Dedifferentiated amniotic fluid mesenchymal stem cell (primary cell): ENCODE data around the gene DISP2.

Experiments
- DNase-seq: peaks from one replicate; pipeline ENCODE4 v3.0.0-alpha.2; 2016; ENCODE audit errors: extremely low spot score

DISP2 gene

DNA sequence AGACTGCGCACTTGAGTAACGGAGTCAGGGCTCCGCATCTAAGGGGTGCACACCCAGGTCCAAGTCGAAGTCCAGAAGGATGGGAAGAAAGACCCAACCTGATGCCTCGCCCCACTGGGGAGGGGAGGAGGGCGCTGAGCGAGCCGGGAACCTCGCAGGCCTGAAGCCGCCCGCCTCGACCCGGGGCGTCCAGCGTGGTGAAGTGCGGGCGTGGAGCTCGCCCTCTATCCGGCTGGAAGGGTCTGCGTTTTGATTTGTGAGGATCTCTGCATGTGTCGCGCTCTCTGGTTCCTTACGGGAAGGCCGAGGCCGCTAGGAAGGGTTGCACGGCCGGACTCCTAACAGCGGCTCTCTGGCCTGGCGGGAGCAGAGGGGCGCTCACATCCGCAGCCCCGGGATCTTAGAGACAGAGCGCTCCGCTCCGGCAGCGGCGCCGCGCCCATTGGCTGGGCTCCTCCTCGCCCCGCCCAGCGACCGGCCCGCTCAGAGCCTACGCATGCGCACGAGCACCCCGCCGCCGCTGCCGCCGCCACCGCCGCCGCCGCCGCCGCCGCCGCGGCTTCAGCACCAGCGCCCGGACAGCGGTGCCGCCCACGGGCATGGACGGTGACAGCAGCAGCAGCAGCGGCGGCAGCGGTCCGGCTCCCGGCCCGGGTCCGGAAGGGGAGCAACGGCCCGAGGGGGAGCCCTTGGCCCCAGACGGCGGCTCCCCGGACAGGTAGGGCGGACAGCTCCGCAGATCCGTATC, at the start of gene DISP2:
TSS of gene DISP2 (plus strand) at position 497 of the 748 bp plus-strand sequence. CDS start at position 600, 103 bp downstream.
- peak; percentile 70 for DNase-seq

DNA sequence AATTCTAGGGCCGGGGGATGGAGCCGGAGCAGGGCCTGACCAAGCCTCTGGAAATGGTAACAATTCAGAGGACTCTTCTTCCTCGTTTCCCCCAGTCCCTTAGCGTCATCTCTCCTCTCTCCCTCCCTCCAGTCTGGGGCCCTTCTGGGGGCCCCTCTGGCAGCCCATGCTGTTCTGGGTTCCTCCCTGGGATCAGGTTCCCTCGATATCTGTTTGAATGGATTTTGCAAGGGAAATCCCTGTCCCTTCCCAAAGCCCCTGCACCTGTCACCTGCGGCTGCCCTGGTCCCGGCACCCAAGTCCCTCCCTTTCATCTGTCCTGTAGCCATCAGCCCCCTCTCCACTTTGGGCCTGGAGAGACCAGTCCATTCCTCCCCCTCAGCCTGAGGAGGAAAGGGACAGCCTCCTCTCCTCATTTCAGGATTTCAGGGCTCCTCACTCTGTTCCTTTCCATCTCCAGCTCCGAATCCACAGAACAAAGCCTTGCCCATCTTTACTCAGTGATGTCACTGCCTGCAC, 48.6 kb upstream of the DISP2 start:
- no peak for DNase-seq

DNA sequence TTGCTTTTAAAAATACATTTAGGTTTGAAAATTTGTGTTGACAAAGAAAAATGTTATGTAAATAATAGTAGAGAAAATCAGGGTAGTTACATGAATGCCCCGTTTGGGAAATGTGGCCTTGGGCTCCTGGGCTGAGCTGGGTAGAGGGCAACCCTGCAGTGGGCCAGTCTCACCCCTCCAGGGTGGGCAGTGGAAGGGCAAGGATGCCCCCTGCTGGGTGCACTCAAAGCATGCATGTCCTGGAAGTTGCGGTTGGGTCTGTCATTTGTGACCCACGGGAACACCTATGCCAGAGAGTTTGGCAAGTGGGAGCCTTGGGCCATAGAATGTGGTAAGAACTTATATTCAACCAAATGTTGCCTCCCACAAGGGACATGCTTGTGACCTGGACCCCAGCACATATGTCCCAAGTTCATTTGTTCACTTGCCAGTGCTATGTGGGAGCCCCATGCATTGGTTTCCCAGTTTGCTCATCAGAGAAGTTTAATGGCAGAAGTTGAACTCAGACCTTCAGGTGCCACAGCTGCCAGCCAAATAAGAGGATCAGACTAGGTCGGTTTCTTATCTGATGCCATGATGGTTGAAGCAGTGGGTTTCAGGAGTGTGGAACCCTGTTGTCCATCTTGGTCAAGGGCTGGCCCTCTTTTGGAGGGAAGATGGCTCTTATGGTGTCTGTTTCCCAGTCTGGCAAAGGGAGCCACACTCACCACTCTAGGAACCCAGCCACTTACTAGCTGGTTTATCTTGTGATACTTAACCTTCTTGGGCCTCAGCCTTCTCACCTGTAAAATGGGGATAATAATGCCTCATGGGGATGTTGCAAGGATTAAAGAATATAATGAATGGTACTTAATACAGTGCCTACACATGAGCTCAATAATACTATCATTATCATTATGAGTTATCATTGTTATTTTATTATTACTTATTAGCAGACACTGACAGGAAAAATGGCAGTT, 47.7 kb upstream of the DISP2 start:
- DNase-seq, result no peak

DNA sequence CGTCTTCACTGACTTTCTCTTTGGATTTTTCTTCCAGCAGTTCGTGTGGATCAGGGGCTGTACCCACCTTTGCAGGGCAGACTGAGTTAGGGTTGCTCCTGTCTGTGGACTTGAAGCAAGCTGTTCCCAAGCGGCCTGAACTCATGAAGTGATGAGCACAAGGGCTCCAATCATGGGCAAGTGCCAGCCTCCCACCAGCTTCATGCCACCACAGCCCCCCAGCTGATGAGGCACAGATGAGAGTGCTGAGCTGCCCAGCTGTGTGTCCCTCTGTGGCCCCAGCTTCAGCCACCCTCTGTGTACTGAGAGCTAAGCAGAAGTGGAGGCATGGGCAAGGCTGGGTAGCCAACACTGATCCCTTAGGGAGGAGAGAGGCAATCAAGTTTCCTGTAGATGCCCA, 47.0 kb upstream of the DISP2 start:
- no peak for DNase-seq

- no peak for DNase-seq
Observed at GRCh38 chr15:40312370-40313158, 45.5 kb upstream of the DISP2 start.

DNA sequence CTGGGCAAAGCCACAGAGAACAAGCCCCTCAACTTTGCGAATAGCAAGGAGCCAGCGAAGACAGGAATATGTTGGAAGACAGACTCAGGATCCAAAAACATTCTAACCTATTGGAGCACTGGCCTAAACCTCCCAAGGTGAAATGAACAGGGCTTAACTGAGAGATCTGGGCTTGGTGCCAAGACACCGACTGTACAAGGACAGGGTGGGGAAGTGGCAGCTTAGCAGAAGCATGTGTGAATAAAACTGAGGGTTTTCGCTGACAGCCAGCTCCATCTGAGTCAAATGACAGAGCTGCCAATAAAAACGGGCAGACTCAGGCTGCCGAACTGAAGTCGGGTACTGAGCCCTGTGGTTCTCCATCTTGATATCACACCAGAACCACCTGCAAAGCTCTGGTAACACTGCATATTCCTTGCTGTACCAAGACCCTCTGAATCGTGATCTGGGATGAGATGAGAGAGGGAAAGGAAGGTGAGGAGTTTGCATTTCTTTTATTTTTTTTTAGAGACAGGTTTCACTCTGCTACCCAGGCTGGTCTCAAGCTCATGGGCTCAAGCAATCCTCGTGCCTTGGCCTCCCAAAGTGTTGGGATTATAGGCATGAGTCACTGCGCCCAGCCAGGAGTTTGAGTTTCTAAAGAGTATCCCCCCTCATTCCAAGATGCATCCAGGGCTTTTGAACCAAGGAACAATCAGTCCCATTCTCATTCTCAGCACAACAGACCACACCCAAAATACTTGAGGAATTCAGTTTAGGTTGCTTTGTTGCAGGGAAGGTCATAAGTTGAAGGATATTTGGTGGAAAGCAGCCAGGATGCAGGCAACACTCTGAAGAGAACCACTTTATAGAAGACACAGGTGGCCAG, 44.3 kb upstream of the DISP2 start:
- no peak for DNase-seq

- no peak for DNase-seq
Observed at GRCh38 chr15:40314723-40315276, 43.2 kb upstream of the DISP2 start.

DNA sequence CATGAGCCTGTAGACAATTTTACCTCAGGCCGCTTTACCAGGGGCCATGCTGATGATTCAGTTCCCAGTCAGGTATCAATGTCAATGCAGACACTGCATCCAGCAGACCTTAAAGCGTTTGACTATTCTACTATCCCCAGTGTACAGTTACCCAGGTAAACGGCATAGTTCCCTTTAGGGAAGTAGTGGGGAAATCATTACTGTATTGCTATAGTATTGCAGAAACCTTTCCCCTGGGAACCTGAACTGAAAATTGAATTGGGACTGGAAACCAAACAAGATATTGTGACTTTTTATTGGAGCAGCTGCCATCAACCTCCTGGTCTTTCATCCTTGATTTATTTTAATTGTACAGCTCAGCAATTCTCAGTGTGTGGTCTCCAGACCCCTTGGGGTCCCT, 41.1 kb upstream of the DISP2 start:
- DNase-seq, result no peak

- no peak for DNase-seq
Observed at GRCh38 chr15:40317580-40317979, 40.4 kb upstream of the DISP2 start.

DNA sequence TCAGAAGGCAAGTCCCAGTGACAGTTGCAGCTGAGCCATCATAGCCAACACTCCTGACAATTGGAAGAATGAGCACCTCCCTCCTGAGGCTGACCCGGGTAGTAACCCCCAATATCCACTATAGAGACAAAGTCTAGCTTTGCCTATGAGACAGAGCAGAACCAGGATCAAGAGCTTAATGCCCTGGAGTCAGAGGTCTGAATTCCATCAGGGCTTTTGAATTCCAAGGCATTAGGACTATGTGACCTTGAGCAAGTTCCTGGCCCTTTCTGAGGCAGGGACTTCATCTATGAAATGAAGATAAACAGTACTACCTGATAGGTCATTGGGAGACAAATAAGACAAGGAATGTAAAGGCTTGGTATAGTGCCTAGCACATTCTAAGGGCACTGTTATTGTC, 37.6 kb upstream of the DISP2 start:
- no peak for DNase-seq

GRCh38 chr15:40320931-40321371, 37.1 kb upstream of the DISP2 start:
- DNase-seq, result peak; percentile 80

DNA sequence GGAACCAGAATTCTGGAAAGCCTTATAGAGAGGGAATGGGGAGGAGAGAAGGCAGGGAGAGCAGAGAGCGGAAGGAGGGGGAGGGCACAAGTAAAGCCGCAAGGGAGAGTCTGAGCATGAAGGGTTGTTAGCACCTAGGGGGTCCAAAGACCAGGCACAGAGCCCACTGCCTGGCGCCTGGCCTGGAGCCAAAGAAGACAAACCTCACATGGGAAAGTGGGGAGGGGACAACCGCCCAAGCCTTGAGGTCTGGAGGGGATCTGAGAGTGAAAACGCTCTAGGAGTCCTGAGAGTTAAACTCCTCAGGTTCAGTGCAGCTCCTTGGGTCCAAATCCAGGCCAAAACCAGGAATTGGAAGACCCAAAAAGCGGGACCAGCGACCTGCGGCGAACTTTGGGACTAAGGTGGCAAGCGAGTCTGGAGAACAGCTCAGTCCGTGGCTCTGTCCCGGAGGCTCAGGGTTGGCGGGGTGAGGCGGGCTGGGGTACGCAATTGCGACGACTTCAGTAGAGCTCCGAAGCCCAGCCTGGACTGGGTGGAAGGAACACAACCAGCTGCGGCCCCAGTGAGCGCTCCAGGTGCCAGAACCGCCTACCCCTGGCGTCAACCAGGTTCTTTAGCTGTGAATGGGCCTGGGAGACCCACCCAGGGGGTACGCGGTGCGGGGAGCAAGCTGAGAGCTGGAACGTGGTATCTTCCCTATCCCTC, 35.3 kb upstream of the DISP2 start:
- DNase-seq, result no peak

DNA sequence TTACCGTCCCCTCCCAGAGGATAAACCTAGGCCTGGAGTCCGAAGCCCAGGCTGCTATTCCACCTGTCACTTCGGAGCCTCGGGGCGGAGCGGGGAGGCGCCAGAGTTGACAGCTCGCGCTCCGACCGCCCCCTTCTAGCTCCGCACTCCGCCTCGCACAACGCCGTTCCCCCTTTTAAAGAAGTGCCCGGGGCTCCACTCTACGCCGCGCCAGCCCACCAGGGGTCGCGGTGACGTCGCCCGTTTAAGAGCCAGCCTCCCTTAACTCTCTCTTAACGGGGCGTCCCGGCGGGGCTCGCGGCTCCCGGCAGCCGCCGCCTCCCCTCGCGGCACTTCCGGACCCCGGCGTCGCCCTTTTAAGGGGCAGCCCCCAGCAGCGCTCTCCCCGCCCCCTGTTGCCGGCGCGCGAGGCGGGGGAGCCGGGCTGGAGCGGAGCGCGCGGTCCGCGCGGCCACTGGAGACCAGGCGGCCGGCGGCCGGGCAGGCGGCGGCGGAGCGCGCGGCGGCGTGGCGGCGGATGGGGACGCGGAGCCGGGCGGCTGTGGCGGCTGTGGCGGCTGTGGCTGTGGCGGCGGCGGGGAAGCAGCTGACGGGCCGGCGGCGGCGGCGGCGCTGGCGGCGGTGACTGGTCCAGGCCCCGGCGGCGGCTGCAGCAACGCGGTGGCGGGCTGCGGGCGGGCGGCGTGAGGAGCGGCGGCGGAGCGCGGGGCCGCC, 34.6 kb upstream of the DISP2 start, which contains the start of gene INAFM2:
TSS of gene INAFM2 (plus strand) at position 454 of the 714 bp plus-strand sequence. CDS start 364 bp downstream, outside the sequence.
- DNase-seq, result peak; percentile 63

DNA sequence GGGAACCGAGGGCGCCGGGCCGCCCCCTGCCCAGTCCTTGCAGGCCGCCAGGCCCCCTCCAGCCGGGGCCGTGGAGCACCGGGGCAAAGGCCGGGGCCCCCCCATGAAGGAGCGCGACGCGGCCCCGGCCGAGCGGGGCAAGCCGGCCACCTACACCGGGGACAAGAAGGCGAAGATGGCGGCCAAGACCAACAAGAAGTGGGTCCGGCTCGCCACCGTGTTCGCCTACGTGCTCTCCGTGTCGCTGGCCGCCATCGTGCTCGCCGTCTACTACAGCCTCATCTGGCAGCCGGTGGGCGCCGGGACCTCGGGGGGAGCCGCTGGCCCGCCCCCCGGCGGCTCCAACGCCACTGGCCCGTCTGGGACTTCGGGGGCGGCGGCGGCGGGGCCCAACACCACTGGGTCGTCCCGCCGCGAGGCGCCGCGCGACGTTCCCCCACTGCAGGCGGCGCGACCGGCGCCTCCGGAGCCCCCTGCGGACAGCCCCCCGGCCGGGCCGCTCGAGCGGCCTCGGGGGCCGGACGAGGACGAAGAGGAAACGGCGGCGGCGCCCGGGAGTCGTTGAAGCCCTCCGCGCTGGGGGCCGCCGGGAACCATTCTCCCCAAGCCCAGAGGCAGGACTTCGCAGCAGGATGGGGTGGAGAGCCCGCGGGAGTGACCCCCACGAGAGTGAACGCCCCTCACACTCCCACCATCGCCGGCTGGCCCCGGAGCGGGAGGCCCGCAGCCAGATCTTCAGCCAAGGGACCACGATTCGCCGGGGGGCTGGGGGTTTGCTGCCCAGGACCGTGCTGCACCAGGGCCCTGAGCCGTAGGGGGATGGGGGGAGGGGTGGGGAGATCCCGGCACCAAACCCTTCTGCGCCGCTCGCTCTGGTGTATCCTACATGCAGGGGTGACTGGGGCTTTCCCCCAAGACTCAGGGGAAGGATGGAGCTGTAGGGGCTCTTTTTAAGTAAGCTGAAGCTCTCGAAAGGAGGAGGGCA, 33.8 kb upstream of the DISP2 start:
- DNase-seq, result no peak

- no peak for DNase-seq
Observed at GRCh38 chr15:40325188-40325587, 32.8 kb upstream of the DISP2 start.

GRCh38 chr15:40325700-40326099, 32.3 kb upstream of the DISP2 start:
- no peak for DNase-seq

GRCh38 chr15:40327457-40327856, 30.6 kb upstream of the DISP2 start:
- no peak for DNase-seq

DNA sequence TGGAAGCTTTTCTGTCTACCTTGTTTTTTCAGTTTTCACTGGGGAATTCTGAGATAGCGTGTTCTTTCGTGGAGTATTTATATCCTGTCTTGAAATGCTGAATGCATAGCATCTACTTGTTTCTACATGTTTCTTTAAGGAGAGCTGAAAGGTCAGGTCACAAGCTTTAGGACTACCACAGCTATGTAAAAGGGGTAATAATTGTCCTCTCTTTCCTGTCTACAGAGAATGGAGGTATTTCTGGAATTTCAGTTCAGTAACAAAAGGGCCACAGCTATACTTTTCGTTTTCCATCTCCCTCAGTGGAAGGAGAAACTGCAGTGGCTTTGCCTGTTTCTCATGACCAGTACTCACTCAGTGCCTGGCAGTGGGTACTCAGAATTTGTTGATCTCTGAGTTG, 29.8 kb upstream of the DISP2 start:
- DNase-seq, result peak; percentile 22
